Kidney epithelial cell (primary cell): Measurements from ENCODE around the gene EPN2. TPM values are rescaled to one million over a fixed set of nuclear protein-coding genes. Genes with fewer than 3 reads are reported as not detected.
"Not testable (repeated sequence)": the region's sequence is repeated elsewhere in the genome, so short reads cannot be mapped to it uniquely, and the experiment has no call there.

ENCODE experiments used
- DNase-seq: peaks from one replicate; pipeline ENCODE4 v3.0.0-alpha.2; 2010; ENCODE audit warnings: low read depth
- H3K27me3 ChIP-seq: 2 replicates; pipeline ENCODE4 v1.6.0; 2011; ENCODE audit warnings: low read length; ENCODE audit not compliant: control insufficient read depth, insufficient read depth
- H3K36me3 ChIP-seq: 2 replicates; pipeline ENCODE4 v1.5.1; 2011; ENCODE audit warnings: low read length; ENCODE audit not compliant: control insufficient read depth, insufficient read depth
- H3K4me3 ChIP-seq: 2 replicates; pipeline ENCODE4 v1.5.1; 2011; ENCODE audit warnings: low read depth, mild to moderate bottlenecking, control low read depth, low read length
- CTCF ChIP-seq: IDR thresholded peaks from 2 replicates; pipeline ENCODE4 v1.5.1; 2011; ENCODE audit warnings: mild to moderate bottlenecking, moderate library complexity, low read length, control low read depth, inconsistent platforms; ENCODE audit not compliant: insufficient read depth, poor library complexity, severe bottlenecking
- total RNA-seq: library from RNA; depleted of rRNA; stranded (reverse); fragments of >200 nt; gene quantifications from 2 replicates; pipeline ENCODE4 v1.2.3, GENCODE V29; 2015

Gene EPN2
- total RNA-seq, 1 donor from 2014 or later, result 13.7 TPM

- H3K36me3 ChIP-seq, result no peaks in the 10 kb centered on the region
- TF ChIP-seq CTCF, result no peak
- H3K4me3 ChIP-seq, result no peak overlapping the region
- no peaks in the 10 kb centered on the region for H3K27me3 ChIP-seq
- no peak for DNase-seq
Measured at GRCh38 chr17:19348081-19348650, 111.0 kb downstream of the EPN2 start.

GRCh38 chr17:19348806-19349205 lies 111.6 kb downstream of the EPN2 start:
- Histone ChIP-seq H3K4me3 (no peak overlapping the region), H3K27me3 (no peaks in the 10 kb centered on the region), H3K36me3 (no peaks in the 10 kb centered on the region)
- DNase-seq, result no peak
- no peak for TF ChIP-seq CTCF

- not testable (repeated sequence) for H3K36me3 ChIP-seq, H3K4me3 ChIP-seq, H3K27me3 ChIP-seq, DNase-seq
Measured at GRCh38 chr17:19353401-19353800, 116.2 kb downstream of the EPN2 start.

- no peak for TF ChIP-seq CTCF
- no peaks in the 10 kb centered on the region for H3K36me3 ChIP-seq
- no peaks in the 10 kb centered on the region for H3K27me3 ChIP-seq
- H3K4me3 ChIP-seq, result no peak overlapping the region
- no peak for DNase-seq
Measured at GRCh38 chr17:19354748-19355147, 117.6 kb downstream of the EPN2 start.

- H3K27me3 ChIP-seq, result no peaks in the 10 kb centered on the region
- H3K36me3 ChIP-seq, result no peaks in the 10 kb centered on the region
- no peak overlapping the region for H3K4me3 ChIP-seq
- no peak for DNase-seq
- no peak for TF ChIP-seq CTCF
Measured at GRCh38 chr17:19357351-19357750, 120.2 kb downstream of the EPN2 start.

GRCh38 chr17:19357761-19358160 lies 120.6 kb downstream of the EPN2 start:
- no peak for TF ChIP-seq CTCF
- DNase-seq, result no peak

GRCh38 chr17:19359151-19359550 lies 122.0 kb downstream of the EPN2 start:
- Histone ChIP-seq H3K36me3 (no peaks in the 10 kb centered on the region), H3K27me3 (no peaks in the 10 kb centered on the region), H3K4me3 (no peak overlapping the region)
- TF ChIP-seq CTCF, result no peak
- no peak for DNase-seq

More at GRCh38 chr17:19357761-19358160, 120.6 kb downstream of the EPN2 start:
- Histone ChIP-seq H3K36me3 (no peaks in the 10 kb centered on the region), H3K4me3 (no peak overlapping the region), H3K27me3 (no peaks in the 10 kb centered on the region)
